ENCODE results near the gene GALNTL6.

The GALNTL6 gene

GRCh38 chr4:172073590-172073989 is 260.4 kb downstream of the GALNTL6 start:
- intact Hi-C loops (cut with DNase I): no loop called here
- no peak for DNase-seq

GRCh38 chr4:172083272-172083671 is 270.1 kb downstream of the GALNTL6 start:
- DNase-seq: no peak
- intact Hi-C loops (cut with DNase I): no loop called here

- DNase-seq: no peak
- intact Hi-C loops (cut with DNase I): no loop called here
Observed at GRCh38 chr4:172088556-172088955, 275.4 kb downstream of the GALNTL6 start.

- intact Hi-C loops (cut with DNase I): no loop called here
Observed at GRCh38 chr4:172095161-172095560, 282.0 kb downstream of the GALNTL6 start.

GRCh38 chr4:172096786-172097185 is 283.6 kb downstream of the GALNTL6 start:
- DNase-seq: no peak
- intact Hi-C loops (cut with DNase I): no loop called here

More at GRCh38 chr4:172095161-172095560, 282.0 kb downstream of the GALNTL6 start:
- DNase-seq: no peak

- no peak for DNase-seq
- intact Hi-C loops (cut with DNase I): no loop called here
Observed at GRCh38 chr4:172099376-172099775, 286.2 kb downstream of the GALNTL6 start.

GRCh38 chr4:172103456-172103855 is 290.3 kb downstream of the GALNTL6 start:
- DNase-seq: no peak
- intact Hi-C loops (cut with DNase I): no loop called here

- no peak for DNase-seq
- intact Hi-C loops (cut with DNase I): no loop called here
Observed at GRCh38 chr4:172104539-172104938, 291.3 kb downstream of the GALNTL6 start.

- no peak for DNase-seq
- intact Hi-C loops (cut with DNase I): no loop called here
Observed at GRCh38 chr4:172105918-172106317, 292.7 kb downstream of the GALNTL6 start.

- intact Hi-C loops (cut with DNase I): no loop called here
- no peak for DNase-seq
Observed at GRCh38 chr4:172109466-172109865, 296.3 kb downstream of the GALNTL6 start.

- intact Hi-C loops (cut with DNase I): no loop called here
- no peak for DNase-seq
Observed at GRCh38 chr4:172124656-172125308, 311.6 kb downstream of the GALNTL6 start.

GRCh38 chr4:172125443-172125842 is 312.2 kb downstream of the GALNTL6 start:
- intact Hi-C loops (cut with DNase I): no loop called here
- no peak for DNase-seq

GRCh38 chr4:172127168-172127567 is 314.0 kb downstream of the GALNTL6 start:
- DNase-seq: no peak
- intact Hi-C loops (cut with DNase I): no loop called here

GRCh38 chr4:172129593-172129992 is 316.4 kb downstream of the GALNTL6 start:
- no peak for DNase-seq
- intact Hi-C loops (cut with DNase I): no loop called here

GRCh38 chr4:172134521-172134920 is 321.3 kb downstream of the GALNTL6 start:
- intact Hi-C loops (cut with DNase I): no loop called here
- no peak for DNase-seq

GRCh38 chr4:172141025-172141424 is 327.8 kb downstream of the GALNTL6 start:
- DNase-seq: no peak
- intact Hi-C loops (cut with DNase I): no loop called here

GRCh38 chr4:172142281-172142741 is 329.1 kb downstream of the GALNTL6 start:
- no peak for DNase-seq
- intact Hi-C loops (cut with DNase I): no loop called here

- intact Hi-C loops (cut with DNase I): no loop called here
- DNase-seq: no peak
Observed at GRCh38 chr4:172143605-172144314, 330.6 kb downstream of the GALNTL6 start.

- no peak for DNase-seq
- intact Hi-C loops (cut with DNase I): no loop called here
Observed at GRCh38 chr4:172147687-172148086, 334.5 kb downstream of the GALNTL6 start.

GRCh38 chr4:172149329-172149728 is 336.1 kb downstream of the GALNTL6 start:
- intact Hi-C loops (cut with DNase I): no loop called here

GRCh38 chr4:172152284-172152683 is 339.1 kb downstream of the GALNTL6 start:
- intact Hi-C loops (cut with DNase I): no loop called here
- DNase-seq: no peak

More at GRCh38 chr4:172149329-172149728, 336.1 kb downstream of the GALNTL6 start:
- DNase-seq: no peak

Data from head of caudate nucleus (tissue), 42 donors.